PC-9 (cell line): Measurements from ENCODE around the gene TARM1.

Experiments used
- EZH2 ChIP-seq: fragments of 200-600 bp; sonication (generic); IDR thresholded peaks from 2 replicates; pipeline ENCODE4 v1.8.0; 2017; ENCODE audit warnings: antibody characterized with exemption, low read depth
- TF ChIP-seq, protein P1 (sequence below): fragments of 200-600 bp; sonication (generic); conservative IDR thresholded peaks from 2 replicates; pipeline ENCODE4 v1.6.1; 2017; ENCODE audit warnings: mixed run types, antibody characterized with exemption, mild to moderate bottlenecking, moderate library complexity

- TF ChIP-seq, protein P1, sequence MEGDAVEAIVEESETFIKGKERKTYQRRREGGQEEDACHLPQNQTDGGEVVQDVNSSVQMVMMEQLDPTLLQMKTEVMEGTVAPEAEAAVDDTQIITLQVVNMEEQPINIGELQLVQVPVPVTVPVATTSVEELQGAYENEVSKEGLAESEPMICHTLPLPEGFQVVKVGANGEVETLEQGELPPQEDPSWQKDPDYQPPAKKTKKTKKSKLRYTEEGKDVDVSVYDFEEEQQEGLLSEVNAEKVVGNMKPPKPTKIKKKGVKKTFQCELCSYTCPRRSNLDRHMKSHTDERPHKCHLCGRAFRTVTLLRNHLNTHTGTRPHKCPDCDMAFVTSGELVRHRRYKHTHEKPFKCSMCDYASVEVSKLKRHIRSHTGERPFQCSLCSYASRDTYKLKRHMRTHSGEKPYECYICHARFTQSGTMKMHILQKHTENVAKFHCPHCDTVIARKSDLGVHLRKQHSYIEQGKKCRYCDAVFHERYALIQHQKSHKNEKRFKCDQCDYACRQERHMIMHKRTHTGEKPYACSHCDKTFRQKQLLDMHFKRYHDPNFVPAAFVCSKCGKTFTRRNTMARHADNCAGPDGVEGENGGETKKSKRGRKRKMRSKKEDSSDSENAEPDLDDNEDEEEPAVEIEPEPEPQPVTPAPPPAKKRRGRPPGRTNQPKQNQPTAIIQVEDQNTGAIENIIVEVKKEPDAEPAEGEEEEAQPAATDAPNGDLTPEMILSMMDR = no peak
- no peak for TF ChIP-seq EZH2
Observed at GRCh38 chr19:54115109-54116063, 34.2 kb upstream of the TARM1 start, which contains the start of the genes PRPF31 and TFPT.
